Esophagus squamous epithelium (tissue), 4 donors: ENCODE results near the gene ATP9B.

Source experiments
- POLR2A ChIP-seq, 4 donors: fragments of 450-650 bp; IDR thresholded peaks; one replicate each; pipeline ENCODE4 v1.6.1; 2017; ENCODE audit warnings: antibody characterized with exemption in 4 of 4, mild to moderate bottlenecking in 4 of 4, moderate library complexity in 3 of 4
- TF ChIP-seq, protein P1 (sequence below), 6 experiments: fragments of 450-650 bp in 4 of 6; fragments of 200-600 bp in 2 of 6; sonication (generic) in 2 of 6; IDR thresholded peaks; one replicate each; pipeline ENCODE4 v1.5.1; 2016 to 2019; ENCODE audit warnings: antibody characterized with exemption in 6 of 6, mild to moderate bottlenecking in 4 of 6, moderate library complexity in 4 of 6

DNA sequence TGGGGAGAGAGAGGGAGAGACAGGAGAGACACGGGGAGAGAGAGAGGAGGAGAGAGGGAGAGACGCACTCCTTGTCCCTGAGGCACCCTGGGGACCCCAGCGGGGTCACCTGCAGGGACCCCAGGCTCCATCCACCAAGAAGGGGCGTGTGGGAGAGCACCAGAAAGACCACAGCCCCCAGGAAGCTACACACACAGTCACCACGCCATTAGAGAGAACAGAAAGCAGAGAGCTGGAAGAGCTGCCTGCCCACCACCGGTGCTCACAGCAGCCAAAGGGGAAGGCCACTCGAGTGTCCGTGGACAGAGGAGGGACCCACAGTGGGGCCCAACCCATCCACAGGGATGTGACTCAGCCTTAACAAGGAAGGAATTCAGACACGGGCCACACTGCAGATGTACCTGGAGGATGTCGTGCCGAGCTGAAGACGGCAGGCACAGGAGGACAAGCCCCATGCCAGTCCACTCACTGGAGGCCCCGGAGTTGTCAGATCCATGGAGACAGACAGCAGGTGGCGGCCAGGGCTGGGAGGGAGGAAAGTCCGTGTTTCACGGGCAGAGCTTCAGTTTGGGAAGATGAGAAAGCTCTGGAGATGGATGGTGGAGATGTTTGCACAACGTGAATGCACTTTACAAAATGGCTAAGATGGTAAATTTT is 315.1 kb downstream of the ATP9B start:
- TF ChIP-seq, protein P1, sequence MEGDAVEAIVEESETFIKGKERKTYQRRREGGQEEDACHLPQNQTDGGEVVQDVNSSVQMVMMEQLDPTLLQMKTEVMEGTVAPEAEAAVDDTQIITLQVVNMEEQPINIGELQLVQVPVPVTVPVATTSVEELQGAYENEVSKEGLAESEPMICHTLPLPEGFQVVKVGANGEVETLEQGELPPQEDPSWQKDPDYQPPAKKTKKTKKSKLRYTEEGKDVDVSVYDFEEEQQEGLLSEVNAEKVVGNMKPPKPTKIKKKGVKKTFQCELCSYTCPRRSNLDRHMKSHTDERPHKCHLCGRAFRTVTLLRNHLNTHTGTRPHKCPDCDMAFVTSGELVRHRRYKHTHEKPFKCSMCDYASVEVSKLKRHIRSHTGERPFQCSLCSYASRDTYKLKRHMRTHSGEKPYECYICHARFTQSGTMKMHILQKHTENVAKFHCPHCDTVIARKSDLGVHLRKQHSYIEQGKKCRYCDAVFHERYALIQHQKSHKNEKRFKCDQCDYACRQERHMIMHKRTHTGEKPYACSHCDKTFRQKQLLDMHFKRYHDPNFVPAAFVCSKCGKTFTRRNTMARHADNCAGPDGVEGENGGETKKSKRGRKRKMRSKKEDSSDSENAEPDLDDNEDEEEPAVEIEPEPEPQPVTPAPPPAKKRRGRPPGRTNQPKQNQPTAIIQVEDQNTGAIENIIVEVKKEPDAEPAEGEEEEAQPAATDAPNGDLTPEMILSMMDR (IDR thresholded peaks at IDR 0.05), result no peak
- no peak for TF ChIP-seq POLR2A (IDR thresholded peaks at IDR 0.05)
